Measurements from ENCODE around the gene SUPT3H. TPM values are rescaled to one million over a fixed set of nuclear protein-coding genes. Genes with fewer than 3 reads are reported as not detected.
"Not testable (repeated sequence)": the region's sequence is repeated elsewhere in the genome, so short reads cannot be mapped to it uniquely, and the experiment has no call there.

Gene SUPT3H
- total RNA-seq, 3 donors from 2014 or later (not counting 1 experiment from before 2014, with no cell fraction given): 7.3 to 10.9 (median 9.9) TPM

DNA sequence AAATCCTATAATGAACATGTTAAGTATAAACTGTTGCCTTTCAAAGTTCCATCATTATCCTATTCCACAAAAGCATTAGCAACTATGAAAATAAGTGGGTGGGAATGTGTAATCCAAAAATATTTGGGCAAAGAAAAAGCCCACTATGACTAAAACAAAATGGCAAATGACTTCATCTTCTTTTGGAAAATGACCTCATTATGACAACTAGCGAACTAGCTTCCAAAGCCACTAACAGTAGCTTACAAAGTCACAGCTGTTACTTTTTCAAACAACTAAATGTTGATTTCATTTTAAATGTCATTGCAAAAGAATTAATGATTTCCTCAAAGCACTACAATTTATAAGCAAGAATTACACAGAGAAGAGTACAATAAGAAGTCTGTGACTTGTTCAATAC, 99.4 kb downstream of the SUPT3H start:
- H3K4me1 Mint-ChIP-seq: peaks cover 0 to 5% of the 10 kb centered on the region in 2 donors
- no peaks in the 10 kb centered on the region for H3K9me3 ChIP-seq (ENCODE audit: control insufficient read depth, insufficient read depth, low read length)
- whole genome bisulfite sequencing (ENCODE audit: insufficient coverage): 82% methylated on average over 1 of the region's 1 CpG
- intact Hi-C loops (cut with micrococcal nuclease): no loop called here
- no peaks in the 10 kb centered on the region for H3K36me3 ChIP-seq (ENCODE audit: control insufficient read depth, insufficient read depth, low read length)
- H3K4me3 Mint-ChIP-seq: no peak overlapping the region
- no peaks in the 10 kb centered on the region for H3K27me3 ChIP-seq (ENCODE audit: control insufficient read depth, insufficient read depth, low read length)
- H3K4me3 ChIP-seq (ENCODE audit: low read length): no peak overlapping the region
- no peak overlapping the region for H3K27ac Mint-ChIP-seq
- DNase-seq (no peak), ATAC-seq (no peak)
- no peak overlapping the region for H3K27ac ChIP-seq (ENCODE audit: low read length)
- TF ChIP-seq, protein P1, sequence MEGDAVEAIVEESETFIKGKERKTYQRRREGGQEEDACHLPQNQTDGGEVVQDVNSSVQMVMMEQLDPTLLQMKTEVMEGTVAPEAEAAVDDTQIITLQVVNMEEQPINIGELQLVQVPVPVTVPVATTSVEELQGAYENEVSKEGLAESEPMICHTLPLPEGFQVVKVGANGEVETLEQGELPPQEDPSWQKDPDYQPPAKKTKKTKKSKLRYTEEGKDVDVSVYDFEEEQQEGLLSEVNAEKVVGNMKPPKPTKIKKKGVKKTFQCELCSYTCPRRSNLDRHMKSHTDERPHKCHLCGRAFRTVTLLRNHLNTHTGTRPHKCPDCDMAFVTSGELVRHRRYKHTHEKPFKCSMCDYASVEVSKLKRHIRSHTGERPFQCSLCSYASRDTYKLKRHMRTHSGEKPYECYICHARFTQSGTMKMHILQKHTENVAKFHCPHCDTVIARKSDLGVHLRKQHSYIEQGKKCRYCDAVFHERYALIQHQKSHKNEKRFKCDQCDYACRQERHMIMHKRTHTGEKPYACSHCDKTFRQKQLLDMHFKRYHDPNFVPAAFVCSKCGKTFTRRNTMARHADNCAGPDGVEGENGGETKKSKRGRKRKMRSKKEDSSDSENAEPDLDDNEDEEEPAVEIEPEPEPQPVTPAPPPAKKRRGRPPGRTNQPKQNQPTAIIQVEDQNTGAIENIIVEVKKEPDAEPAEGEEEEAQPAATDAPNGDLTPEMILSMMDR (IDR thresholded peaks at IDR 0.05): no peak
- peaks cover 2 to 4% of the 10 kb centered on the region in 2 donors for H3K9me3 Mint-ChIP-seq
- H3K36me3 Mint-ChIP-seq: no peaks in the 10 kb centered on the region
- H3K4me1 ChIP-seq (ENCODE audit: control insufficient read depth, insufficient read depth, low read length): no peaks in the 10 kb centered on the region
- H3K27me3 Mint-ChIP-seq (ENCODE audit: low read depth in 2 of 2): no peaks in the 10 kb centered on the region

DNA sequence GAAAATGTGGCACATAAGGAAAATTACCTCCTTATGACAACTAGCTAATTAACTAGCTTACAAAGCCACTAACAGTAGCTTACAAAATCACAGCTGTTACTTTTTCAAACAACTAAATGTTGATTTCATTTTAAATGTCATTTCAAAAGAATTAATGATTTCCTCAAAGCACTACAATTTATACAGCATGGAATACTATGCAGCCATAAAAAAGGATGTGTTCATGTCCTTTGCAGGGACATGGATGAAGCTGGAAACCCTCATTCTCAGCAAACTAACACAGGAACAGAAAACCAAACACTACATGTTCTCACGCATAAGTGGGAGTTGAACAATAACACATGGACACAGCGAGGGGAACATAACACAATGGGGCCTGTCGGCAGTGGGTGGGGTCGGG, 100.0 kb downstream of the SUPT3H start:
- 96% methylated on average over 4 of the region's 4 CpGs for WGBS (ENCODE audit: insufficient coverage)
- H3K9me3 ChIP-seq (ENCODE audit: control insufficient read depth, insufficient read depth, low read length); H3K36me3 ChIP-seq (ENCODE audit: control insufficient read depth, insufficient read depth, low read length); H3K27me3 ChIP-seq (ENCODE audit: control insufficient read depth, insufficient read depth, low read length); ATAC-seq; H3K36me3 Mint-ChIP-seq; H3K4me1 Mint-ChIP-seq; H3K4me1 ChIP-seq (ENCODE audit: control insufficient read depth, insufficient read depth, low read length); H3K27me3 Mint-ChIP-seq (ENCODE audit: low read depth in 2 of 2); H3K27ac Mint-ChIP-seq; H3K4me3 ChIP-seq (ENCODE audit: low read length); H3K9me3 Mint-ChIP-seq; H3K4me3 Mint-ChIP-seq; intact Hi-C loops (cut with micrococcal nuclease); H3K27ac ChIP-seq (ENCODE audit: low read length); DNase-seq: not testable (repeated sequence)

DNA sequence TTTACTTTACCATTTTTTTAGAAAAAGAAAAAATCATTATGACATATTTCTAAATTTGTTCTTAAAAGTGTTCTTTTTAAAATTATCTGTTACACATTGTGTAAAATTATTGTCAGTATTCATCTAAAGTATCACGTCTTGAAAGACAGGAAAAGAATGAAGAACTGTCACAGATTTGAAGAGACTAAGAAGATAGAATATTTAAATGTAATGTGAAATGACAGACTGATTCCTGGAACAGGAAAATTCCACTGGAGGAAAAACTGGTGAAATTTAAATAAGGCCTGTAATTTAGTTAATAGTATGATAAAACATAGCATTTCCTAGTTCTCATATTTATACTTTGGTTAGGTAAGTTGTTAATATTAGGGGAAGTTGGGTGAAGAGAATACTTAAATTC, 102.4 kb downstream of the SUPT3H start:
- H3K4me1 Mint-ChIP-seq: peaks cover 0 to 5% of the 10 kb centered on the region in 2 donors
- intact Hi-C loops (cut with micrococcal nuclease): no loop called here
- Histone ChIP-seq H3K27ac (ENCODE audit: low read length) (no peak overlapping the region), H3K27me3 (ENCODE audit: control insufficient read depth, insufficient read depth, low read length) (no peaks in the 10 kb centered on the region), H3K9me3 (ENCODE audit: control insufficient read depth, insufficient read depth, low read length) (peaks cover 3% of the 10 kb centered on the region), H3K4me3 (ENCODE audit: low read length) (no peak overlapping the region), H3K36me3 (ENCODE audit: control insufficient read depth, insufficient read depth, low read length) (no peaks in the 10 kb centered on the region), H3K4me1 (ENCODE audit: control insufficient read depth, insufficient read depth, low read length) (no peaks in the 10 kb centered on the region)
- no peak overlapping the region for H3K4me3 Mint-ChIP-seq
- no peak for ATAC-seq
- peaks cover 2 to 3% of the 10 kb centered on the region in 2 donors for H3K9me3 Mint-ChIP-seq
- WGBS (ENCODE audit: insufficient coverage): 83% methylated on average over 1 of the region's 1 CpG
- TF ChIP-seq, protein P1 (IDR thresholded peaks at IDR 0.05): no peak
- DNase-seq: no peak
- no peaks in the 10 kb centered on the region for H3K27me3 Mint-ChIP-seq (ENCODE audit: low read depth in 2 of 2)
- no peak overlapping the region for H3K27ac Mint-ChIP-seq
- peaks cover 7% of the 10 kb centered on the region for H3K36me3 Mint-ChIP-seq

DNA sequence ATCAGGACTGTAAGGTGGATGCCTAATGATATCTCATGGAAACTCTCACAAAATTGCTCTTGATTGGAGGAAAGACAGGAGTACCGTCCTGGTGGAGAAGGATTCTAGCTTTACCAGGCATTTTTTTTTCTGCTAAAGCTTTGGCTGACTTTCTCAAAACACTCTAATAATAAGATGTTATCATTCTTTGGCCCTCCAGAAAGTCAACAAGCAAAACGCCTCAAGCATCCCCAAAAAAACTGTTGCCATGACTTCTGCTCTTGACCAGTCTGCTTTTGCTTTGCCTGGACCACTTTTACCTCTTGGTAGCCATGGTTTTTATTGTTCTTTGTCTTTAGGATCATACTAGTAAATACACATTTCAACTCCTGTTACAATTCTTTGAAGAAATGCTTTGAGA, 105.1 kb downstream of the SUPT3H start:
- Histone ChIP-seq H3K9me3 (ENCODE audit: control insufficient read depth, insufficient read depth, low read length) (peaks cover 3% of the 10 kb centered on the region), H3K4me3 (ENCODE audit: low read length) (no peak overlapping the region), H3K36me3 (ENCODE audit: control insufficient read depth, insufficient read depth, low read length) (no peaks in the 10 kb centered on the region), H3K27me3 (ENCODE audit: control insufficient read depth, insufficient read depth, low read length) (no peaks in the 10 kb centered on the region), H3K4me1 (ENCODE audit: control insufficient read depth, insufficient read depth, low read length) (no peaks in the 10 kb centered on the region), H3K27ac (ENCODE audit: low read length) (no peak overlapping the region)
- no peak overlapping the region for H3K4me3 Mint-ChIP-seq
- H3K27ac Mint-ChIP-seq: no peak overlapping the region
- H3K4me1 Mint-ChIP-seq: no peaks in the 10 kb centered on the region
- 92% methylated on average over 2 of the region's 2 CpGs for WGBS (ENCODE audit: insufficient coverage)
- no peak for ATAC-seq
- peaks cover 0 to 2% of the 10 kb centered on the region in 2 donors for H3K9me3 Mint-ChIP-seq
- intact Hi-C loops (cut with micrococcal nuclease): no loop called here
- no peaks in the 10 kb centered on the region for H3K27me3 Mint-ChIP-seq (ENCODE audit: low read depth in 2 of 2)
- H3K36me3 Mint-ChIP-seq: peaks cover 7% of the 10 kb centered on the region
- DNase-seq: no peak
- TF ChIP-seq, protein P1 (IDR thresholded peaks at IDR 0.05): no peak
